HG02610 (cell line): ENCODE data around the gene ANKHD1.
A peak's percentile ranks its signal among the peaks of the same experiment; 100 is the strongest.

ENCODE experiments used
- ATAC-seq: cut with Tn5 transposase; IDR thresholded peaks from one replicate; pipeline ENCODE4 v1.9.1; 2021; ENCODE audit warnings: mild to moderate bottlenecking, moderate library complexity; ENCODE audit not compliant: unreplicated experiment

Gene ANKHD1

GRCh38 chr5:140502834-140503233, 101.2 kb downstream of the ANKHD1 start:
- no peak for ATAC-seq

DNA sequence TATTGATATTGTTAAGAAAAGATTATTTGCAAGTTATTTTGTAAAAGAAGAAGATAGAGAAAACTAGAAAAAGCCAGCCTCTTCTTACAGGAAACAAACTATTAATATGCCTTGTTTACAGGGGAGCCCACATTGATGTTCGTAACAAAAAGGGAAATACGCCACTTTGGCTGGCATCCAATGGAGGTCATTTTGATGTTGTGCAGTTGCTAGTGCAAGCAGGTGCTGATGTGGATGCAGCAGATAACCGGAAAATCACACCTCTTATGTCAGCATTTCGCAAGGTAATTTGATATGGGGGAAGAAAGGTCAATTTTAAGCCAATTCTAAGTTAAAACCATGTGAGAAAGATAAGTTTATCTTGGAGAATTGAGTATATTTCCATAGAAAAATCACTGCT, 108.3 kb downstream of the ANKHD1 start:
- ATAC-seq: no peak

GRCh38 chr5:140513124-140513523, 111.5 kb downstream of the ANKHD1 start:
- no peak for ATAC-seq

GRCh38 chr5:140524003-140524402, 122.4 kb downstream of the ANKHD1 start:
- no peak for ATAC-seq

- ATAC-seq: no peak
These were observed 138.6 kb downstream of the ANKHD1 start for GRCh38 chr5:140540227-140540626.

- ATAC-seq: no peak
These were observed 141.3 kb downstream of the ANKHD1 start for GRCh38 chr5:140542972-140543371.

- no peak for ATAC-seq
These were observed 143.4 kb downstream of the ANKHD1 start for GRCh38 chr5:140544986-140545385.

DNA sequence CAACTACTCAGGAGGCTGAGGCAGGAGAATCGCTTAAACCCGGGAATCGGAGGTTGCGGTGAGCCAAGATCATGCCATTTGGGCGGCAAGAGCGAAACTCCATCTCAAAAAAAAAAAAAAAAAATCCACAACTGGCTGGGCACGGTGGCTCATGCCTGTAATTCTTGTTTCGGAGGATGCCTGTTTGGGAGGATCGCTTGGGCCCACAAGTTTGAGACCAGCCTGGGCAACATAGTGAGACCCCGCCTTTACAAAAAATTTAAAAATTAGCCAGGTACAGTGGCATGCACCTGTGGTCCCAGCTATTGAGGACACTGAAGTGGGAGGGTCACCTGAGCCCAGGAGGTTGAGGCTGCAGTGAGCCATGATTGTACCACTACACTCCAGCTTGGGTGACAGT, 144.0 kb downstream of the ANKHD1 start:
- ATAC-seq: no peak

DNA sequence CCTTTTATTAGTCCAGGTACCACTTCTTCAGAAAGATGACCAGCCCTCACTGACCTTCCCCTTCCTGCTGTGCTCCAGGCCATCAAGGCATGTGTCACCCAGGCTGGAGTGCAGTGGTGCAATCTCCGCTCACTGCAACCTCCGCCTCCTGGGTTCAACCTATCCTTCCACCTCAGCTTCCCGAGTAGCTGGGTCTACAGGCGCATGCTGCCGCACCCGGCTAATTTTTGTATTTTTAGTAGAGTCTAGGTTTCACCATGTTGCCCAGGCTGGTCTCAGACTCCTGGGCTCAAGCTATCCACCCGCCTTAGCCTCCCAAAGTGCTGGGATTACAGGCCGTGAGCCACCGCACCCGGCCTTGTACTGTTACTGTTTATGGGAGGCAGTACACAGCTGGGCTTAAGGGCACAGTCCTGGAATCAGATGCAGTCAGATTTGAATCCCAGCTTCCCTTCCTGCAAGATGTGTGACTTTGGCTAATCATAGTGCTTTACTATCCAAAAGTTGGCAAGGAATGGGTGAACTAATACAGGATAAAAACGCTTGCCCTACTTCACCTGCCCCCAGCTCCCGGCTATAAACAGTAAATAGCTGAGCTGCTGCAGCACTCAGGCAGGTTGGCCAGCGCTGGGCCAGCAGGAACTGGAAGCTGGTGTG, 145.3 kb downstream of the ANKHD1 start:
- ATAC-seq: no peak

- ATAC-seq: peak; percentile 98
These were observed 146.1 kb downstream of the ANKHD1 start, which contains the start of gene EIF4EBP3 for GRCh38 chr5:140547508-140548299. TSS of gene EIF4EBP3 (plus strand) at chr5:140547662. CDS start at chr5:140547738, 76 bp downstream.

DNA sequence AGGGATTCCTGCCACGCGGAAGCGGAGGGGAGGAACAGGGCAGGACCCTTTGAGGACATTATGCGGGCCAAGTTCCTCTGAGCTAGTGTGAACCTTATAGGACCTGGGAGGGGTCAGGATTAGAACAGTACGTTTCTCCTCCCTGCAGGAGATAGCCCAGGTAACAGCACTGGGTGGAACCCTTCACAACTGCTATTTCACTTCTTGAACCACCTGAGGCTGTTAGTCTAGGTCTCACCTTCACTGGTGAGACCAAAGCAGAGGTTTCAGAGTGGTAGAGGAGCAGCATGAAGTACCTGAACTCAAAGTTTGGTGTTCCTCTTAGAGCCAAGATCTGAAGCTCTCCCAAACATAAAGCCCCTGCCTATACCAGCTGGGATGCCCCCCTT, 146.7 kb downstream of the ANKHD1 start:
- no peak for ATAC-seq

GRCh38 chr5:140548791-140549190, 147.2 kb downstream of the ANKHD1 start:
- no peak for ATAC-seq

- ATAC-seq: no peak
These were observed 147.9 kb downstream of the ANKHD1 start for GRCh38 chr5:140549237-140550144.

DNA sequence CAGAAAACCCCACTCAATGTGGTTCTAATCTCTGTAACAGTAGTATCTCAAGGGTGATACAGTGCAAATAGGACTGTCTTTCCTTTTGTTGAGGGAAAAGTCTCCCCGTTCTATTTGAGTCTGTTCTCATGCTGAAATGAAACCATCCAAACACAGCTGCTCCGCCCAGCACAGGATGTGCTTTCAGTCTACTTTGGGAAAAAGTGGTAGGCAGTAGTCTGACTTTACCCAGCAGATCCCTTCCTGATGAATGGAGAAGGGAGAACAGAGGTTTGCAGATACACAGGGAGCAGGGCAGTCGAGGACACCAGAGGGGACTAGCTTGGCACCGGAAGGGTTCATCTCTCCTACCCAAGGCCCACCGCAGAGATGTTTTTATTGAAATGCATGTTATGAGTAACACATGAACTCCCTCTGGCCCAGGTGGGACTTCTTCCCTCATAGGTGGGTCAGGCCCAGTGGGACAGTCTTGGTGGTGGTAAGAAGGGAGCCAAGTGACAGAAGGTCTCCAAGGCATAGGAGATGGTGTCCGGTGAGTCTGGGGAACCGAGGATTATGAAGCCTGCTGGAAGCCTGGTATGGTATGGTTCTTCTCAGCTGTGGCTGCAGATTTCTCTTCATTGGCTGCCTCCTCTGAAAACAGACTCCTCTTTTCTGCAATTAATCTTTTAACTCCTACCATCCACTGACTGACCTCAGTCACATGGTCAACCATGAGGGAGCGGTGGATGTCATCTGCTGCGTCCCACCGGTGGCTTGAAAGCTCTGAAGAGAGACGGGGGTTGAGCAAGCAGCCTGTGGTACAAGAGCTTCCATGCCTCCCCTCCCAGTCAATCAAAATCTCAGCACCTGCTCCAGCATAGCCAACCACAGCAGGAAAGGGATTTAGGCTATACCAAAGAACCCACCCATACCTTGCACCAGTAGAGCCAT, 148.8 kb downstream of the ANKHD1 start:
- no peak for ATAC-seq

GRCh38 chr5:140551872-140552271, 150.2 kb downstream of the ANKHD1 start:
- no peak for ATAC-seq

DNA sequence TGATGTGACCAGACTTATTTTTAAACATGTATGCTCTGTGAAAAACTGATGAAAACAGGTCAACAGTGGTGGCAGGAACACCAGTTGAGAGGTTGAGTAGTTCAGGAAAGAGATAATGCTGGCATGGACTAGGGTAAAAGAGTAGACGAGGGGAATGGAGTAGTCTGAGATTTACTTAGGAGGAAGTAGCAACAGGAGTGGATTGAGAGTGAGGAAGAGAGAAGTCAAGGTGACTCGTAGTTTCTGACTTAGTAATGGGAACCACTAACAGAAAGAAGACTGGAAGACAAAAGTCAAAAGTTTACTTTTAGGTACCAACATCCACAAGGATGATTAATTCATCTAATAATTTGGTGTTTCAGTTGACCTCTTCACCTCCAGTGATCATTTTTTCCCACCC, 152.0 kb downstream of the ANKHD1 start:
- ATAC-seq: peak; percentile 28

GRCh38 chr5:140554454-140554853, 152.8 kb downstream of the ANKHD1 start:
- ATAC-seq: no peak

DNA sequence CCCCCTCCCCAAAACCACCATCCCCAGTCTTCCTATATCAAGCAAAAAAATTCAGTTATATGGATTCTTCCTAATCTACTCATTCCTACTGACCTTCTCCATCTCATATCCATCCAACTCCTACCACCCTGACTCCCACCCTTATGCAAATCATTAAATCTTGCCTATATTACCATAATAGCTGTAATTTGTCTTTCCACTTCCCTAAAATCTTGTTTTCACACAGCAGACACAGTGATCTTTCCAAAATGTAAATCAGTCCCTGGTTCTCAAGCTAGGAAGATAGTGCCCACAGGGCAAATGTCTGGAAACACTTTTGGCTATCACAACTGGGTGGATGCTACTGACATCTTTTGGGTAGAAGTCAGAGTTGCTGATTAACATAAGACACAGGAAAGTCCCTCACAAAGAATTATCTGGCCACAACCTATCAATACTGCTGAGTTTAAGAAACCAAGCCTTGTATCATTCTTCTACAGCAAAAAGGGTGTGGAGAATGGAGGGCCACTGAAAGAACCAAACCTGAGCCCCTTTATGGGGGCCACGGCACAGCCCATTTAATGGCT, 154.2 kb downstream of the ANKHD1 start:
- no peak for ATAC-seq

DNA sequence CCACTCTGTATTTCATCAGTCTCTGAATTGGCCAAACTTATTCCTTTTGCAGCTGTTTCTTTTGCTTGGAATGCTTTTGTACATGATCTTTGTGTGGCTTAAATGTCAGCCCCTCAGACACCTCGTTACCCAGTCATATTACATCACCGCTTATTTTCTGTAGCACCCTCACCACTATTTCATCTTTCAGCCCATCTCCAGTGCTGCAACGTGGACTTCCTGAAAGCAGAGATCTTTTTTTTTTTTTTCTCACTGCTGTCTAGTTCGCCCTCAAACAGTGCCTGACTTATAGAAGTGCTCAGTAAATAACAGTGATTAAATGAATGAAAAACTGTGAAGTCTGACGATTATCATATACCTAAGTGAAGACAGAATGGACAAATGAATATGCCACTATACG, 154.8 kb downstream of the ANKHD1 start:
- no peak for ATAC-seq
